Vagina (tissue), 2 donors: ENCODE data around the gene F2R.

Experiments used
- POLR2A ChIP-seq, 2 donors: fragments of 450-650 bp; IDR thresholded peaks; one replicate each; pipeline ENCODE4 v1.6.1; 2017; ENCODE audit warnings: antibody characterized with exemption in 2 of 2, mild to moderate bottlenecking in 2 of 2, moderate library complexity in 2 of 2
- TF ChIP-seq, protein P1 (sequence below), 3 experiments: fragments of 450-650 bp in 2 of 3; fragments of 200-600 bp in 1 of 3; sonication (generic) in 1 of 3; IDR thresholded peaks; one replicate each; pipeline ENCODE4 v1.5.1; 2017 to 2019; ENCODE audit warnings: antibody characterized with exemption in 3 of 3, mild to moderate bottlenecking in 2 of 3, moderate library complexity in 2 of 3

DNA sequence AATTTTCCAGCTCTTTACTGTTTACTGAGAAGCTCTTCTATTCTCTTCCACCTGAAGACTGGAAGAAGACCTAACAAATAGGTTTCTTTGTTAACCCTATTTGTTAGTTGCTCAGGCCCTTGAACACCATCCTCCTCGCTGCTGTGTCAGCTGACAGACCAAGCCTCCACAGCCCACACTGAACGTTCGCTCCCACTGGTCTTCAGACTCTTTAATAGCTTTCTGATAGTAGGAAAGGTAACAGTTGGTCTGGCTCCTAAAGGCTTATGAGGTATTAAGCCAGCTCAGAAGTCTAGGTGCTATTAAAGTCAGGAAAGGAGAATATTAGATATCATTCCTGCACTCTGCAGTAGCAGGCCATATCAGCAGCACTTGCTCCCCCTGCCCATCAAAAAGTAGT is 23.3 kb upstream of the F2R start:
- TF ChIP-seq, protein P1, sequence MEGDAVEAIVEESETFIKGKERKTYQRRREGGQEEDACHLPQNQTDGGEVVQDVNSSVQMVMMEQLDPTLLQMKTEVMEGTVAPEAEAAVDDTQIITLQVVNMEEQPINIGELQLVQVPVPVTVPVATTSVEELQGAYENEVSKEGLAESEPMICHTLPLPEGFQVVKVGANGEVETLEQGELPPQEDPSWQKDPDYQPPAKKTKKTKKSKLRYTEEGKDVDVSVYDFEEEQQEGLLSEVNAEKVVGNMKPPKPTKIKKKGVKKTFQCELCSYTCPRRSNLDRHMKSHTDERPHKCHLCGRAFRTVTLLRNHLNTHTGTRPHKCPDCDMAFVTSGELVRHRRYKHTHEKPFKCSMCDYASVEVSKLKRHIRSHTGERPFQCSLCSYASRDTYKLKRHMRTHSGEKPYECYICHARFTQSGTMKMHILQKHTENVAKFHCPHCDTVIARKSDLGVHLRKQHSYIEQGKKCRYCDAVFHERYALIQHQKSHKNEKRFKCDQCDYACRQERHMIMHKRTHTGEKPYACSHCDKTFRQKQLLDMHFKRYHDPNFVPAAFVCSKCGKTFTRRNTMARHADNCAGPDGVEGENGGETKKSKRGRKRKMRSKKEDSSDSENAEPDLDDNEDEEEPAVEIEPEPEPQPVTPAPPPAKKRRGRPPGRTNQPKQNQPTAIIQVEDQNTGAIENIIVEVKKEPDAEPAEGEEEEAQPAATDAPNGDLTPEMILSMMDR (IDR thresholded peaks at IDR 0.05): no peak
- TF ChIP-seq POLR2A (IDR thresholded peaks at IDR 0.05): no peak
